HepG2 (cell line): ENCODE measurements around the gene NPPB. TPM values are rescaled to one million over a fixed set of nuclear protein-coding genes. Genes with fewer than 3 reads are reported as not detected.

Source experiments
- ATAC-seq: fragments of 200-7000 bp; cut with Tn5 transposase; 3 replicates; pipeline ENCODE4 v1.9.1; 2020; ENCODE audit warnings: mild to moderate bottlenecking, moderate library complexity
- BruUV-seq: library from RNA; stranded (reverse); fragments of 400-500 nt; replicated peaks from 2 replicates; lab custom pipeline; 2021; lab: Mats Ljungman, UMichigan
- CTCF ChIA-PET: fragments of 300-600 bp; formaldehyde crosslinking; extraction: SDS; loops from one replicate; lab custom pipeline; 2021; ENCODE audit warnings: low total read pairs, inconsistent platforms, low intra/inter-chr PET ratio; lab: Yijun Ruan, JAX
- POLR2A ChIA-PET: fragments of 350-600 bp; sonication (Branson Sonifier 250); formaldehyde crosslinking; loops from one replicate; lab custom pipeline; 2020; ENCODE audit warnings: antibody characterized with exemption, inconsistent platforms; lab: Yijun Ruan, JAX
- DNase-seq: peaks from one replicate; pipeline ENCODE4 v3.0.0-alpha.2; 2015; ENCODE audit warnings: low spot score
- FAIRE-seq: peaks from 3 replicates; lab custom pipeline; 2011; peaks lifted over from hg19 to GRCh38; lab: Jason Lieb, UNC
- H2AFZ ChIP-seq: one replicate; pipeline ENCODE4 v1.6.1; 2011; ENCODE audit warnings: low read length, inconsistent platforms
- H3K27ac ChIP-seq: fragments of 300-600 bp; 3 replicates; pipeline ENCODE4 v1.8.0; 2011; ENCODE audit warnings: mixed run types, mild to moderate bottlenecking, mixed read lengths, low read length, inconsistent platforms; ENCODE audit not compliant: insufficient read depth; ENCODE audit errors: extremely low read length
- H3K27me3 ChIP-seq, 2 experiments: fragments of 200-600 bp in 1 of 2; 2 replicates in 1 of 2; 3 replicates in 1 of 2; pipeline versions ENCODE4 v1.6.0 to v1.8.0; 2011; ENCODE audit warnings: low read length in 2 of 2, mild to moderate bottlenecking in 2 of 2, moderate library complexity in 2 of 2, inconsistent platforms in 1 of 2; ENCODE audit not compliant: insufficient read depth in 2 of 2, control insufficient read depth in 1 of 2
- H3K36me3 ChIP-seq, 2 experiments: fragments of 200-600 bp in 1 of 2; replicated peaks in 1 of 2; 2 replicates in 1 of 2; 3 replicates in 1 of 2; pipeline versions ENCODE4 v1.5.1 to v1.8.0; 2011; ENCODE audit warnings: low read length in 2 of 2, inconsistent platforms in 1 of 2; ENCODE audit not compliant: insufficient read depth in 2 of 2, control insufficient read depth in 1 of 2
- H3K4me1 ChIP-seq: 2 replicates; pipeline ENCODE4 v1.5.1; 2012; ENCODE audit warnings: low read length, inconsistent platforms; ENCODE audit not compliant: insufficient read depth
- H3K4me2 ChIP-seq: 2 replicates; pipeline ENCODE4 v1.6.0; 2011; ENCODE audit warnings: low read depth, low read length, inconsistent platforms
- H3K4me3 ChIP-seq, 3 experiments: fragments of 200-600 bp in 1 of 3; sonication (generic), shearing (Covaris generic) in 1 of 3; replicated peaks in 1 of 3; 2 replicates each; pipeline ENCODE4 v1.5.1; 2011 to 2016; ENCODE audit warnings: low read length in 3 of 3, inconsistent platforms in 2 of 3, low read depth in 2 of 3, mild to moderate bottlenecking in 2 of 3, control low read depth in 1 of 3, mixed read lengths in 1 of 3; ENCODE audit not compliant: insufficient read depth in 1 of 3
- H3K79me2 ChIP-seq: one replicate; pipeline ENCODE4 v1.6.1; 2011; ENCODE audit warnings: low read length, inconsistent platforms; ENCODE audit not compliant: insufficient read depth
- H3K9ac ChIP-seq: 2 replicates; pipeline ENCODE4 v1.6.0; 2011; ENCODE audit warnings: mild to moderate bottlenecking, low read depth, low read length, inconsistent platforms; ENCODE audit not compliant: insufficient read depth
- H3K9me3 ChIP-seq: 2 replicates; pipeline ENCODE4 v1.5.1; 2012; ENCODE audit warnings: mild to moderate bottlenecking, low read length
- H4K20me1 ChIP-seq: 2 replicates; pipeline ENCODE4 v1.6.0; 2011; ENCODE audit warnings: inconsistent platforms, mild to moderate bottlenecking, low read length, moderate library complexity; ENCODE audit not compliant: insufficient read depth
- CBFB ChIP-seq: sonication (generic); formaldehyde crosslinking; IDR thresholded peaks from 2 replicates; pipeline ENCODE4 v1.4.0; 2020; ENCODE audit warnings: missing genetic modification reagents
- ESRRA ChIP-seq: sonication (generic); formaldehyde crosslinking; IDR thresholded peaks from 2 replicates; pipeline ENCODE4 v1.5.1; 2020; ENCODE audit warnings: mild to moderate bottlenecking, low read depth, missing genetic modification reagents
- HMGXB4 ChIP-seq, 2 experiments: sonication (generic) in 1 of 2; formaldehyde crosslinking in 1 of 2; IDR thresholded peaks; 2 replicates each; pipeline versions ENCODE4 v1.4.0 to v1.6.1; 2018 to 2020; ENCODE audit warnings: missing genetic modification reagents in 2 of 2, borderline replicate concordance in 1 of 2, low read depth in 1 of 2, mild to moderate bottlenecking in 1 of 2, missing biosample characterization in 1 of 2
- HNRNPK ChIP-seq: fragments of 200-400 bp; formaldehyde crosslinking; IDR thresholded peaks from 2 replicates; pipeline ENCODE4 v1.6.1; 2018; ENCODE audit warnings: low read length, low read depth, moderate library complexity, mild to moderate bottlenecking; ENCODE audit not compliant: poor library complexity, severe bottlenecking
- HOXA9 ChIP-seq: sonication (generic); formaldehyde crosslinking; IDR thresholded peaks from 2 replicates; pipeline ENCODE4 v1.8.1; 2022; ENCODE audit warnings: missing genetic modification reagents, mild to moderate bottlenecking, moderate library complexity, borderline replicate concordance
- MEIS1 ChIP-seq: sonication (generic); formaldehyde crosslinking; IDR thresholded peaks from 2 replicates; pipeline ENCODE4 v1.9.0; 2021; ENCODE audit warnings: mild to moderate bottlenecking, missing genetic modification reagents, moderate library complexity, borderline replicate concordance
- PTBP1 ChIP-seq: fragments of 200-400 bp; formaldehyde crosslinking; IDR thresholded peaks from 2 replicates; pipeline ENCODE4 v1.6.1; 2018; ENCODE audit warnings: low read length, low read depth; ENCODE audit not compliant: poor library complexity, severe bottlenecking
- SMYD3 ChIP-seq: sonication (generic); formaldehyde crosslinking; IDR thresholded peaks from 2 replicates; pipeline ENCODE4 v1.8.1; 2023; ENCODE audit warnings: mild to moderate bottlenecking, missing genetic modification reagents
- UBTF ChIP-seq: sonication (generic); formaldehyde crosslinking; IDR thresholded peaks from 2 replicates; pipeline ENCODE4 v1.4.0; 2020; ENCODE audit warnings: mild to moderate bottlenecking, missing genetic modification reagents
- ZFP36L1 ChIP-seq: sonication (generic); formaldehyde crosslinking; IDR thresholded peaks from 2 replicates; pipeline ENCODE4 v1.8.0; 2022; ENCODE audit warnings: mild to moderate bottlenecking, missing genetic modification reagents, moderate library complexity
- ZFX ChIP-seq: sonication (generic); formaldehyde crosslinking; IDR thresholded peaks from 2 replicates; pipeline ENCODE4 v1.4.0; 2020; ENCODE audit warnings: mild to moderate bottlenecking, low read depth, missing genetic modification reagents, moderate library complexity
- ZNF180 ChIP-seq: sonication (generic); formaldehyde crosslinking; IDR thresholded peaks from 2 replicates; pipeline ENCODE4 v1.4.0; 2020; ENCODE audit warnings: low read depth, missing genetic modification reagents, borderline replicate concordance
- ZNF253 ChIP-seq: sonication (generic); formaldehyde crosslinking; IDR thresholded peaks from 2 replicates; pipeline ENCODE4 v1.8.0; 2022; ENCODE audit warnings: mild to moderate bottlenecking, missing genetic modification reagents, borderline replicate concordance
- ZNF441 ChIP-seq: sonication (generic); formaldehyde crosslinking; IDR thresholded peaks from 2 replicates; pipeline ENCODE4 v1.7.0; 2021; ENCODE audit warnings: missing genetic modification reagents, borderline replicate concordance
- ZZZ3 ChIP-seq: sonication (generic); formaldehyde crosslinking; IDR thresholded peaks from 2 replicates; pipeline ENCODE4 v1.4.0; 2020; ENCODE audit warnings: missing genetic modification reagents, mild to moderate bottlenecking, borderline replicate concordance
- WGBS: methylation state at CpG from one replicate; pipeline ENCODE4 v1.1.6; 2017; ENCODE audit warnings: low lambda C conversion rate; 5-methylcytosine and 5-hydroxymethylcytosine counted together
- in situ Hi-C: cut with HindIII; loops from 2 replicates; pipeline ENCODE4 v1.10.0; 2017; ENCODE audit warnings: low pct_unique_long_range_greater_than_20kb; ENCODE audit not compliant: extremely low pct_ligation_motif_present
- intact Hi-C: fragments of 100-400 bp; cut with micrococcal nuclease; formaldehyde crosslinking; loops from one replicate; pipeline ENCODE4 v1.10.0; 2022; ENCODE audit not compliant: unreplicated experiment
- polyA plus RNA-seq, 8 experiments: library from polyadenylated mRNA; depleted of rRNA in 3 of 8; stranded (reverse) in 7 of 8; unstranded in 1 of 8; fragments of >200 nt; fragmentation: Illumina TruSeq in 4 of 8; extraction: Trizol in 4 of 8; gene quantifications; 2 replicates each; pipeline versions ENCODE4 v1.2.1 to v1.2.3, GENCODE V29; 2011 to 2016; ENCODE audit warnings: low read depth in 4 of 8, missing spikeins in 1 of 8, mixed read lengths in 1 of 8; ENCODE audit not compliant: insufficient read depth in 1 of 8
- total RNA-seq, 5 experiments: library from RNA; depleted of rRNA; stranded (reverse); fragments of >200 nt; fragmentation: Illumina TruSeq; extraction: Trizol; gene quantifications; 2 replicates each; pipeline ENCODE4 v1.2.3, GENCODE V29; 2016; ENCODE audit warnings: low read depth in 1 of 5

Gene NPPB
- total and polyA plus RNA-seq, 2 of the 13 experiments (the other 11 are each of a cell fraction or from before 2014, with no cell fraction given), result 1.9 TPM; not detected in 1

- TF ChIP-seq ZNF253 (CRISPR knock-in tag) (no peak), PTBP1 (no peak)
These were observed 4.1 kb upstream of the NPPB start (continued) for GRCh38 chr1:11862890-11863289.

GRCh38 chr1:11860587-11860986 is 1.8 kb upstream of the NPPB start:
- Histone ChIP-seq H3K4me2 (no peak overlapping the region), H3K4me1 (no peaks in the 10 kb centered on the region), H3K9me3 (no peaks in the 10 kb centered on the region), H3K27me3 (peaks cover 2 to 22% of the 10 kb centered on the region in 2 experiments; a peak in 4 of 5 replicates), H3K79me2 (no peaks in the 10 kb centered on the region), H3K4me3 (no peak overlapping the region), H4K20me1 (no peaks in the 10 kb centered on the region), H3K27ac (no peak overlapping the region), H3K9ac (no peak overlapping the region), H3K36me3 (no peaks in the 10 kb centered on the region), H2AFZ (no peak overlapping the region)
- intact Hi-C loops, result no loop called here
- TF ChIP-seq ZNF441, result no peak
- no peak for TF ChIP-seq HNRNPK
- TF ChIP-seq ESRRA, result no peak
- no peak for TF ChIP-seq ZFP36L1 (CRISPR knock-in tag)
- TF ChIP-seq SMYD3 (CRISPR knock-in tag), result no peak
- no peak for TF ChIP-seq ZFX
- TF ChIP-seq CBFB (CRISPR knock-in tag), result no peak
- TF ChIP-seq MEIS1 (CRISPR knock-in tag), result no peak
- no peak for TF ChIP-seq ZNF180
- no peak for TF ChIP-seq ZZZ3 (CRISPR knock-in tag)
- no peak for TF ChIP-seq HOXA9 (CRISPR knock-in tag)
- no peak for TF ChIP-seq UBTF (CRISPR knock-in tag)
- no peak for TF ChIP-seq HMGXB4 (CRISPR knock-in tag; IDR thresholded peaks at IDR 0.05; ENCODE audit: borderline replicate concordance in 1 of 2, low read depth in 1 of 2)
- POLR2A ChIA-PET, result interaction anchor here (1.8 kb wide), 1 partner anchor 48 kb away, joined by 6 read pairs; no protein-coding TSS in a partner anchor
- DNase-seq (no peak), FAIRE-seq (no peak), ATAC-seq (no peak)
- in situ Hi-C loops, result no loop called here
- BruUV-seq, result no TSS peak
- CTCF ChIA-PET, result no interaction called here
- WGBS, result 0% methylated on average over 1 of the region's 1 CpG
